MCF 10A (cell line): ENCODE data around the gene CSNK1G2. TPM values are rescaled to one million over a fixed set of nuclear protein-coding genes. Genes with fewer than 3 reads are reported as not detected.
A peak's percentile ranks its signal among the peaks of the same experiment; 100 is the strongest.
"Not testable (repeated sequence)": the region's sequence is repeated elsewhere in the genome, so short reads cannot be mapped to it uniquely, and the experiment has no call there.

Experiments
- BruUV-seq: library from RNA; stranded (reverse); fragments of 400-500 nt; replicated peaks from 2 replicates; lab custom pipeline; 2021; lab: Mats Ljungman, UMichigan
- CTCF ChIA-PET: fragments of 300-600 bp; sonication (Branson Sonifier 250); formaldehyde crosslinking; extraction: SDS; loops from one replicate; lab custom pipeline; 2021; ENCODE audit warnings: antibody characterized with exemption, inconsistent platforms; lab: Yijun Ruan, JAX
- POLR2A ChIA-PET: fragments of 300-600, 350-650 bp; sonication (Branson Sonifier 250); formaldehyde crosslinking; extraction: SDS; loops from one replicate; lab custom pipeline; 2020; ENCODE audit warnings: antibody characterized with exemption, inconsistent platforms; lab: Yijun Ruan, JAX
- DNase-seq: peaks from one replicate; pipeline ENCODE4 v3.0.0-alpha.2; 2018; ENCODE audit not compliant: unreplicated experiment
- H3K27ac Mint-ChIP-seq: one replicate; pipeline ENCODE4 v1.8.0; 2022; ENCODE audit warnings: mild to moderate bottlenecking, low read depth, mixed read lengths; ENCODE audit not compliant: unreplicated experiment
- H3K27me3 Mint-ChIP-seq: one replicate; pipeline ENCODE4 v1.8.0; 2022; ENCODE audit warnings: mixed read lengths; ENCODE audit not compliant: insufficient read depth, unreplicated experiment
- H3K36me3 Mint-ChIP-seq: one replicate; pipeline ENCODE4 v1.8.0; 2022; ENCODE audit warnings: mild to moderate bottlenecking, moderate library complexity, mixed read lengths; ENCODE audit not compliant: insufficient read depth, unreplicated experiment
- H3K4me1 Mint-ChIP-seq: one replicate; pipeline ENCODE4 v1.8.0; 2022; ENCODE audit warnings: mixed read lengths; ENCODE audit not compliant: insufficient read depth, unreplicated experiment
- H3K4me3 Mint-ChIP-seq: one replicate; pipeline ENCODE4 v1.8.0; 2022; ENCODE audit warnings: mild to moderate bottlenecking, moderate library complexity, mixed read lengths; ENCODE audit not compliant: unreplicated experiment
- H3K9me3 Mint-ChIP-seq: one replicate; pipeline ENCODE4 v1.8.0; 2022; ENCODE audit warnings: mixed read lengths; ENCODE audit not compliant: unreplicated experiment
- intact Hi-C: fragments of 100-400 bp; cut with micrococcal nuclease; formaldehyde crosslinking; loops from 2 replicates; pipeline ENCODE4 v1.14.1; 2022
- total RNA-seq: library from RNA; stranded (reverse); gene quantifications from 2 replicates; pipeline ENCODE4 v1.2.3, GENCODE V29; 2022
- TF ChIP-seq, protein P1 (sequence below): fragments of 200-600 bp; IDR thresholded peaks from one replicate; pipeline ENCODE4 v1.8.0; 2022; ENCODE audit warnings: antibody characterized with exemption, mild to moderate bottlenecking; ENCODE audit not compliant: unreplicated experiment

CSNK1G2 gene
- total RNA-seq, 1 experiment from 2014 or later, result 48.5 TPM

DNA sequence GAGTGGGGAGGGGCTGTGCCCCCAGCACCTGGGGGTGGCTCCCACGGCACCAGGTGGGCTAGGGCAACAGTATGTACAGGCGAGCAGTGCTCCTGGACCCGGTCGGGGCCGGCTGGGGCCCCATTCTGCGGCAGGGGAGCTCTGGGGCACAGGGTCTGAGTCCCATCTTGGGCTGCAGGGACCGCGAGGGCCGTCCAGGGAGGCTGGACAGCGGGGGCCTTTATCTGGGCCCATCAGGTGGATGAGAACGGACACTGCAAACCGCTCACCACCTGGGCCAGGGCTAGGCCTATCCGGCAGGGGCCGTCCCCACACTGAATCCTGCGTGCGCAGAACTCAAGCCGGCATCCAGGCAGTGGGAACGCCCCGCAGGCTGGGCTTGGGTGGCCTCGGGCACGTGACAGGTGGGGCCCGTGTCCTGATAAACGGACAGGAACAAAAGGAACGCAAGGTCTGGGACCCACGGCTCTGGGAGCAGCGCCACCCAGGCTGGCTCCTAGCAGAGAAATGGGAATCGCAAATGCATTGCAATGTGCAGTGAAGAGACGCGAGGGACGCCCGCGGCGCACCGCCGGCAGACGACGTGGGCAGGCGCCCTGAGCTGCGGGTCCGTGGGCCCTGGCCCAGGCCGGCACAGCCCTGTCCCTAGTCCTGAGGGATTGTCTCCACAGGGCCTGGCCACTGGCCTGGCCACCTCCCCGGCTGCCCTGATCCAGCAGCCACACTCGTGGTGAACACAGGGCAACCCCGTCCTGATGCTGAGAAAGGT lies 44.8 kb downstream of the CSNK1G2 start:
- peaks cover 76% of the 10 kb centered on the region for H3K36me3 Mint-ChIP-seq
- no peak overlapping the region for H3K27ac Mint-ChIP-seq
- CTCF ChIA-PET, result no interaction called here
- intact Hi-C loops, result no loop called here
- no TSS peak for BruUV-seq
- TF ChIP-seq, protein P1, sequence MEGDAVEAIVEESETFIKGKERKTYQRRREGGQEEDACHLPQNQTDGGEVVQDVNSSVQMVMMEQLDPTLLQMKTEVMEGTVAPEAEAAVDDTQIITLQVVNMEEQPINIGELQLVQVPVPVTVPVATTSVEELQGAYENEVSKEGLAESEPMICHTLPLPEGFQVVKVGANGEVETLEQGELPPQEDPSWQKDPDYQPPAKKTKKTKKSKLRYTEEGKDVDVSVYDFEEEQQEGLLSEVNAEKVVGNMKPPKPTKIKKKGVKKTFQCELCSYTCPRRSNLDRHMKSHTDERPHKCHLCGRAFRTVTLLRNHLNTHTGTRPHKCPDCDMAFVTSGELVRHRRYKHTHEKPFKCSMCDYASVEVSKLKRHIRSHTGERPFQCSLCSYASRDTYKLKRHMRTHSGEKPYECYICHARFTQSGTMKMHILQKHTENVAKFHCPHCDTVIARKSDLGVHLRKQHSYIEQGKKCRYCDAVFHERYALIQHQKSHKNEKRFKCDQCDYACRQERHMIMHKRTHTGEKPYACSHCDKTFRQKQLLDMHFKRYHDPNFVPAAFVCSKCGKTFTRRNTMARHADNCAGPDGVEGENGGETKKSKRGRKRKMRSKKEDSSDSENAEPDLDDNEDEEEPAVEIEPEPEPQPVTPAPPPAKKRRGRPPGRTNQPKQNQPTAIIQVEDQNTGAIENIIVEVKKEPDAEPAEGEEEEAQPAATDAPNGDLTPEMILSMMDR, result no peak
- DNase-seq, result no peak
- H3K27me3 Mint-ChIP-seq, result no peaks in the 10 kb centered on the region
- H3K4me3 Mint-ChIP-seq, result no peak overlapping the region
- no peaks in the 10 kb centered on the region for H3K4me1 Mint-ChIP-seq
- no peaks in the 10 kb centered on the region for H3K9me3 Mint-ChIP-seq
- POLR2A ChIA-PET, result no interaction called here

GRCh38 chr19:1986357-1987162 lies 45.6 kb downstream of the CSNK1G2 start:
- intact Hi-C loops, result no loop called here
- peaks cover 77% of the 10 kb centered on the region for H3K36me3 Mint-ChIP-seq

GRCh38 chr19:1987197-1988187 lies 46.5 kb downstream of the CSNK1G2 start:
- Mint-ChIP-seq H3K4me1 (no peaks in the 10 kb centered on the region), H3K9me3 (no peaks in the 10 kb centered on the region), H3K27ac (no peak overlapping the region), H3K27me3 (no peaks in the 10 kb centered on the region), H3K36me3 (peaks cover 78% of the 10 kb centered on the region), H3K4me3 (no peak overlapping the region)
- TF ChIP-seq, protein P1, result no peak
- ChIA-PET POLR2A (no interaction called here), CTCF (interaction anchor here (0.6 kb wide), 2 partner anchors 15 to 143 kb away, joined by 3 read pairs; no protein-coding TSS in a partner anchor)
- intact Hi-C loops, result no loop called here
- DNase-seq, result no peak
- no TSS peak for BruUV-seq

More at GRCh38 chr19:1986357-1987162, 45.6 kb downstream of the CSNK1G2 start:
- TF ChIP-seq, protein P1, result no peak
- Mint-ChIP-seq H3K9me3 (no peaks in the 10 kb centered on the region), H3K4me3 (no peak overlapping the region), H3K27ac (no peak overlapping the region), H3K27me3 (no peaks in the 10 kb centered on the region), H3K4me1 (no peaks in the 10 kb centered on the region)
- no peak for DNase-seq
- BruUV-seq, result TSS peak; percentile 69
- CTCF ChIA-PET, result interaction anchor here (0.6 kb wide), 1 partner anchor 142 kb away, joined by 3 read pairs; no protein-coding TSS in a partner anchor
- POLR2A ChIA-PET, result no interaction called here

GRCh38 chr19:1988464-1988863 lies 47.5 kb downstream of the CSNK1G2 start:
- H3K27ac Mint-ChIP-seq, intact Hi-C loops, DNase-seq, H3K9me3 Mint-ChIP-seq, H3K4me1 Mint-ChIP-seq, H3K27me3 Mint-ChIP-seq, BruUV-seq, H3K4me3 Mint-ChIP-seq, CTCF ChIA-PET: not testable (repeated sequence)
- POLR2A ChIA-PET, result interaction anchor here (0.6 kb wide), 1 partner anchor 103 kb away, joined by 3 read pairs; no protein-coding TSS in a partner anchor
- H3K36me3 Mint-ChIP-seq, result peaks cover 82% of the 10 kb centered on the region
